Neural cell (in vitro differentiated cells): ENCODE results near the gene SRRD. TPM values are rescaled to one million over a fixed set of nuclear protein-coding genes. Genes with fewer than 3 reads are reported as not detected.

Experiments
- H2AFZ ChIP-seq: fragments of 200-600, 300-800 bp; sonication (generic), shearing (Covaris generic); 2 replicates; pipeline ENCODE4 v1.6.0; 2014; ENCODE audit warnings: low read depth, mild to moderate bottlenecking, antibody characterized with exemption, low read length, moderate library complexity
- H3F3A ChIP-seq: fragments of 200-600 bp; shearing (Covaris generic); 2 replicates; pipeline ENCODE4 v1.6.1; 2016; ENCODE audit warnings: mild to moderate bottlenecking, moderate library complexity, mixed read lengths, antibody characterized with exemption, low read length; ENCODE audit not compliant: insufficient read depth, poor library complexity, severe bottlenecking
- H3K27ac ChIP-seq: fragments of 200-600, 300-800 bp; sonication (generic), shearing (Covaris generic); 2 replicates; pipeline ENCODE4 v1.5.1; 2014; ENCODE audit warnings: mild to moderate bottlenecking, low read length, moderate library complexity
- H3K27me3 ChIP-seq: fragments of 300-800, 200-600 bp; sonication (generic), shearing (Covaris generic); 2 replicates; pipeline ENCODE4 v1.6.0; 2014; ENCODE audit warnings: mild to moderate bottlenecking, low read depth, low read length, moderate library complexity; ENCODE audit not compliant: insufficient read depth
- H3K36me3 ChIP-seq: fragments of 300-800, 200-600 bp; sonication (generic), shearing (Covaris generic); 2 replicates; pipeline ENCODE4 v1.5.1; 2014; ENCODE audit warnings: mild to moderate bottlenecking, antibody characterized with exemption, low read length, moderate library complexity; ENCODE audit not compliant: insufficient read depth
- H3K4me2 ChIP-seq: fragments of 300-800, 200-600 bp; sonication (generic), shearing (Covaris generic); 2 replicates; pipeline ENCODE4 v1.6.0; 2014; ENCODE audit warnings: mild to moderate bottlenecking, low read length
- H3K4me3 ChIP-seq: fragments of 300-800, 200-600 bp; sonication (generic), shearing (Covaris generic); 2 replicates; pipeline ENCODE4 v1.5.1; 2014; ENCODE audit warnings: mild to moderate bottlenecking, low read length, moderate library complexity
- H3K79me2 ChIP-seq: fragments of 200-600 bp; shearing (Covaris generic); replicated peaks from 2 replicates; pipeline ENCODE4 v1.6.0; 2014; ENCODE audit warnings: mild to moderate bottlenecking, low read length, moderate library complexity; ENCODE audit not compliant: insufficient read depth
- H3K9ac ChIP-seq: fragments of 300-800, 200-600 bp; sonication (generic), shearing (Covaris generic); 2 replicates; pipeline ENCODE4 v1.6.1; 2016; ENCODE audit warnings: mild to moderate bottlenecking, low read length, mixed read lengths
- H3K9me2 ChIP-seq: fragments of 200-600 bp; shearing (Covaris generic); 2 replicates; pipeline ENCODE4 v1.6.1; 2016; ENCODE audit warnings: mild to moderate bottlenecking, low read length, mixed read lengths; ENCODE audit not compliant: insufficient read depth
- H3K9me3 ChIP-seq: fragments of 200-600, 300-800 bp; sonication (generic), shearing (Covaris generic); 2 replicates; pipeline ENCODE4 v1.6.1; 2016; ENCODE audit warnings: mild to moderate bottlenecking, mixed run types, low read length, moderate library complexity, mixed read lengths
- H4K20me1 ChIP-seq: fragments of 200-600 bp; shearing (Covaris generic); 2 replicates; pipeline ENCODE4 v1.6.1; 2016; ENCODE audit warnings: mild to moderate bottlenecking, mixed run types; ENCODE audit not compliant: insufficient read depth
- EP300 ChIP-seq: fragments of 450-650 bp; conservative IDR thresholded peaks from 2 replicates; pipeline ENCODE4 v1.6.1; 2014; ENCODE audit warnings: antibody characterized with exemption, mild to moderate bottlenecking, moderate library complexity; ENCODE audit not compliant: poor library complexity, severe bottlenecking
- EZH2 ChIP-seq: fragments of 200-600, 300-800 bp; shearing (Covaris generic), sonication (generic); IDR thresholded peaks from 2 replicates; pipeline ENCODE4 v1.6.1; 2014; ENCODE audit warnings: antibody characterized with exemption, low read length, borderline replicate concordance, mild to moderate bottlenecking; ENCODE audit not compliant: insufficient read depth, poor library complexity, severe bottlenecking
- MXI1 ChIP-seq: fragments of 450-650 bp; conservative IDR thresholded peaks from 2 replicates; pipeline ENCODE4 v1.6.1; 2014; ENCODE audit warnings: antibody characterized with exemption, mild to moderate bottlenecking; ENCODE audit not compliant: poor library complexity, severe bottlenecking
- POLR2AphosphoS5 ChIP-seq: IDR thresholded peaks from 2 replicates; pipeline ENCODE4 v1.6.1; 2012
- RAD21 ChIP-seq: fragments of 450-650 bp; conservative IDR thresholded peaks from 2 replicates; pipeline ENCODE4 v1.6.1; 2014; ENCODE audit warnings: antibody characterized with exemption, mild to moderate bottlenecking, moderate library complexity
- SMC3 ChIP-seq: fragments of 450-650 bp; conservative IDR thresholded peaks from 2 replicates; pipeline ENCODE4 v1.6.1; 2014; ENCODE audit warnings: antibody characterized with exemption, mild to moderate bottlenecking, moderate library complexity; ENCODE audit not compliant: poor library complexity
- TAF1 ChIP-seq: IDR thresholded peaks from 2 replicates; pipeline ENCODE4 v1.6.1; 2012; ENCODE audit warnings: low read depth
- polyA plus RNA-seq: library from polyadenylated mRNA; depleted of rRNA; stranded (reverse); fragments of >200 nt; gene quantifications from 2 replicates; pipeline ENCODE4 v1.2.3, GENCODE V29; 2014
- TF ChIP-seq, protein P1 (sequence below): IDR thresholded peaks from 2 replicates; pipeline ENCODE4 v1.6.1; 2012; ENCODE audit warnings: borderline replicate concordance
- TF ChIP-seq, protein P2 (sequence below): fragments of 450-650 bp; IDR thresholded peaks from 2 replicates; pipeline ENCODE4 v1.5.1; 2014; ENCODE audit warnings: antibody characterized with exemption, mild to moderate bottlenecking, moderate library complexity; ENCODE audit not compliant: poor library complexity, severe bottlenecking

The SRRD gene
- polyA plus RNA-seq, 1 donor from 2014 or later, result 33.9 TPM

DNA sequence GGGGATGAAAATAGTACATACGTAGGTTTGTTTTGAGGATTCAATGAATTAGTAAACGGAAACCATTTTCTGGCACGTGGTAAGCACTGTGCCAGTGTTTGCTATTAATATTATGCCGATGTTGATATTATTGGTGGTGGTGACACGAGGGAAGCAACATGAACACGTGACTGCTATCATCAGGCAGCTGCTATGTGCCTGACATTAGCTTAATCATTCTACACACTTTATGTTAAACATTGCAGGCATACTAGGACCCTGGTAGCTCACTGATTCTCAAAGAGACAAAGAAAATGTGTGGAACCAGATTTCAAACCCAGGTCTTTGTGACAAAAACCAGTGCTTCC lies 656 bp downstream of the SRRD start:
- H3K4me3 ChIP-seq, result peak overlapping the region; percentile 84
- H3K4me2 ChIP-seq, result peak overlapping the region; percentile 60
- peak overlapping the region; percentile 95 for H3K9ac ChIP-seq
- peaks cover 28% of the 10 kb centered on the region for H3K79me2 ChIP-seq
- H3K27ac ChIP-seq, result peak overlapping the region; percentile 73
- no peaks in the 10 kb centered on the region for H3K27me3 ChIP-seq
- H3K36me3 ChIP-seq, result no peaks in the 10 kb centered on the region
- peak overlapping the region; percentile 5 for H2AFZ ChIP-seq
- no peaks in the 10 kb centered on the region for H4K20me1 ChIP-seq
- H3K9me2 ChIP-seq, result no peaks in the 10 kb centered on the region
- no peaks in the 10 kb centered on the region for H3K9me3 ChIP-seq
- TF ChIP-seq SMC3 (no peak), EP300 (no peak), EZH2 (no peak), TAF1 (no peak), MXI1 (no peak), RAD21 (no peak), POLR2AphosphoS5 (no peak)
- TF ChIP-seq, protein P1, sequence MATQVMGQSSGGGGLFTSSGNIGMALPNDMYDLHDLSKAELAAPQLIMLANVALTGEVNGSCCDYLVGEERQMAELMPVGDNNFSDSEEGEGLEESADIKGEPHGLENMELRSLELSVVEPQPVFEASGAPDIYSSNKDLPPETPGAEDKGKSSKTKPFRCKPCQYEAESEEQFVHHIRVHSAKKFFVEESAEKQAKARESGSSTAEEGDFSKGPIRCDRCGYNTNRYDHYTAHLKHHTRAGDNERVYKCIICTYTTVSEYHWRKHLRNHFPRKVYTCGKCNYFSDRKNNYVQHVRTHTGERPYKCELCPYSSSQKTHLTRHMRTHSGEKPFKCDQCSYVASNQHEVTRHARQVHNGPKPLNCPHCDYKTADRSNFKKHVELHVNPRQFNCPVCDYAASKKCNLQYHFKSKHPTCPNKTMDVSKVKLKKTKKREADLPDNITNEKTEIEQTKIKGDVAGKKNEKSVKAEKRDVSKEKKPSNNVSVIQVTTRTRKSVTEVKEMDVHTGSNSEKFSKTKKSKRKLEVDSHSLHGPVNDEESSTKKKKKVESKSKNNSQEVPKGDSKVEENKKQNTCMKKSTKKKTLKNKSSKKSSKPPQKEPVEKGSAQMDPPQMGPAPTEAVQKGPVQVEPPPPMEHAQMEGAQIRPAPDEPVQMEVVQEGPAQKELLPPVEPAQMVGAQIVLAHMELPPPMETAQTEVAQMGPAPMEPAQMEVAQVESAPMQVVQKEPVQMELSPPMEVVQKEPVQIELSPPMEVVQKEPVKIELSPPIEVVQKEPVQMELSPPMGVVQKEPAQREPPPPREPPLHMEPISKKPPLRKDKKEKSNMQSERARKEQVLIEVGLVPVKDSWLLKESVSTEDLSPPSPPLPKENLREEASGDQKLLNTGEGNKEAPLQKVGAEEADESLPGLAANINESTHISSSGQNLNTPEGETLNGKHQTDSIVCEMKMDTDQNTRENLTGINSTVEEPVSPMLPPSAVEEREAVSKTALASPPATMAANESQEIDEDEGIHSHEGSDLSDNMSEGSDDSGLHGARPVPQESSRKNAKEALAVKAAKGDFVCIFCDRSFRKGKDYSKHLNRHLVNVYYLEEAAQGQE, result no peak
- TF ChIP-seq, protein P2, sequence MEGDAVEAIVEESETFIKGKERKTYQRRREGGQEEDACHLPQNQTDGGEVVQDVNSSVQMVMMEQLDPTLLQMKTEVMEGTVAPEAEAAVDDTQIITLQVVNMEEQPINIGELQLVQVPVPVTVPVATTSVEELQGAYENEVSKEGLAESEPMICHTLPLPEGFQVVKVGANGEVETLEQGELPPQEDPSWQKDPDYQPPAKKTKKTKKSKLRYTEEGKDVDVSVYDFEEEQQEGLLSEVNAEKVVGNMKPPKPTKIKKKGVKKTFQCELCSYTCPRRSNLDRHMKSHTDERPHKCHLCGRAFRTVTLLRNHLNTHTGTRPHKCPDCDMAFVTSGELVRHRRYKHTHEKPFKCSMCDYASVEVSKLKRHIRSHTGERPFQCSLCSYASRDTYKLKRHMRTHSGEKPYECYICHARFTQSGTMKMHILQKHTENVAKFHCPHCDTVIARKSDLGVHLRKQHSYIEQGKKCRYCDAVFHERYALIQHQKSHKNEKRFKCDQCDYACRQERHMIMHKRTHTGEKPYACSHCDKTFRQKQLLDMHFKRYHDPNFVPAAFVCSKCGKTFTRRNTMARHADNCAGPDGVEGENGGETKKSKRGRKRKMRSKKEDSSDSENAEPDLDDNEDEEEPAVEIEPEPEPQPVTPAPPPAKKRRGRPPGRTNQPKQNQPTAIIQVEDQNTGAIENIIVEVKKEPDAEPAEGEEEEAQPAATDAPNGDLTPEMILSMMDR, result no peak
- no peaks in the 10 kb centered on the region for H3F3A ChIP-seq

DNA sequence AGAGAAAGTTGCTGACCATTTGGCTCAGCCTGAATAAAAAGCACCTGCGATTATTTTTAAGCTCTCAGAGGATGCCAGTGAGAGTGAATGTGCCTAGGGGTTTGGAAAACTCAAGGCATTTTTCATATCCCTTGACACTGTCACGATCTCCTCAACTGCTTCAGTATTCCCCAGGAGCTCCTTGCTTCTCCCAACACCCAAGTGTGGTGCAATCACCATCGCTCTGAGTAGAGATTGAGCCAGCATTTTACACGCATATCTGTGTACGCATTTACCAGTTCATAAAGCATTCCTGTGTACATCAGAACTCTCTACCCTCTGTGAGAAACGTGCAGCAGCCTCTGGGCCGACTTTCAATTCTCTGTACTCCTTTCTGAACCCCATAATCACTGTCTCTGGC lies 1.3 kb downstream of the SRRD start:
- Histone ChIP-seq H3K27me3 (no peaks in the 10 kb centered on the region), H4K20me1 (no peaks in the 10 kb centered on the region), H3K4me3 (peak overlapping the region; percentile 84), H3K9ac (peak overlapping the region; percentile 95), H3K4me2 (no peak overlapping the region), H3K79me2 (peaks cover 28% of the 10 kb centered on the region), H3K36me3 (no peaks in the 10 kb centered on the region), H3K9me2 (no peaks in the 10 kb centered on the region), H3F3A (no peaks in the 10 kb centered on the region), H3K9me3 (no peaks in the 10 kb centered on the region), H3K27ac (peak overlapping the region; percentile 31), H2AFZ (no peak overlapping the region)
- TF ChIP-seq, protein P2, result no peak
- TF ChIP-seq SMC3, result no peak
- TF ChIP-seq, protein P1, result no peak
- no peak for TF ChIP-seq EP300
- no peak for TF ChIP-seq EZH2
- no peak for TF ChIP-seq POLR2AphosphoS5
- TF ChIP-seq MXI1, result no peak
